Activated naive CD4-positive, alpha-beta T cell treated with anti-CD3 and anti-CD28 coated beads, Interleukin-2, amount 50 U/mL, for 24 hours (primary cell): ENCODE results near the gene CA11.

Experiments used
- H3K27ac Mint-ChIP-seq: one replicate; pipeline ENCODE4 v1.8.0; 2021; ENCODE audit warnings: mild to moderate bottlenecking, mixed read lengths
- H3K27me3 Mint-ChIP-seq: one replicate; pipeline ENCODE4 v1.8.0; 2021; ENCODE audit warnings: mixed read lengths
- H3K36me3 Mint-ChIP-seq: one replicate; pipeline ENCODE4 v1.8.0; 2021; ENCODE audit warnings: mixed read lengths
- H3K4me1 Mint-ChIP-seq: one replicate; pipeline ENCODE4 v1.8.0; 2021; ENCODE audit warnings: mixed read lengths
- H3K4me3 Mint-ChIP-seq: one replicate; pipeline ENCODE4 v1.8.0; 2021; ENCODE audit warnings: mild to moderate bottlenecking, mixed read lengths
- H3K9me3 Mint-ChIP-seq: one replicate; pipeline ENCODE4 v1.8.0; 2021; ENCODE audit warnings: mixed read lengths

The CA11 gene

DNA sequence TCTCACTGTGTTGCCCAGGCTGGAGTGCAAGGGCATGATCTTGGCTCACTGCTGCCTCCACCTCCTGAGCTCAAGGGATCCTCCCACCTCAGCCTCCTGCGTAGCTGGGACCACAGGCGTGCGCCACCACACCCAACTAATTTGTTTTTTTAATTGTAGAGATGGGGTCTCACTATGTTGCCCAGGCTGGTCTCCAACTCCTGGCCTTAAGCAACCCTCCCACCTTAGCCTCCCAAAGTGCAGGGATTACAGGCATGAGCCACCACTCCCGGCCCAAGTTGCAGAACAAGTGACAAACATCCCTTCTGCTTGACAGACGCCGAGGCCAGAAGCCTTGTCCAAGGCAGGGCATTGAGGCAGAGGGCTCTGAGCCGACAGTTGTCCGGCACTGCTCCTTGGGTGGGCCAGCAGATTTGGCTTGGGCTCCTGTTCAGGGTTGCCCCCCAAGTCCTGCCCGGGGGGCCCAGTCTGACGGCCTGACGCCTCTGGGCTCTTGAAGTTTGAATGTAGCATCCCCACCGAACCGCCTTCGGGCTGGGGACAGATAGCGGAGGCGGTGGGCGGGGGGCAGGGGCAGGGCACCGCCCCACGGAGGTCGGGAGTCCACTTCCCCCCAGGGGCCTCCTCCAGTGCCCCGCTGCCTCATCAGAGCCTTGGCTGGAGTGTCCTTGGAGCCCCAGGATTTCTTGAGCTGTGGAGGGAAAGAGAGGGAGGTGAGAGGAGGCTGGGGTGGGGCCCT is 45.1 kb downstream of the CA11 start:
- Mint-ChIP-seq H3K4me1 (no peaks in the 10 kb centered on the region), H3K9me3 (no peaks in the 10 kb centered on the region), H3K27me3 (no peaks in the 10 kb centered on the region)

DNA sequence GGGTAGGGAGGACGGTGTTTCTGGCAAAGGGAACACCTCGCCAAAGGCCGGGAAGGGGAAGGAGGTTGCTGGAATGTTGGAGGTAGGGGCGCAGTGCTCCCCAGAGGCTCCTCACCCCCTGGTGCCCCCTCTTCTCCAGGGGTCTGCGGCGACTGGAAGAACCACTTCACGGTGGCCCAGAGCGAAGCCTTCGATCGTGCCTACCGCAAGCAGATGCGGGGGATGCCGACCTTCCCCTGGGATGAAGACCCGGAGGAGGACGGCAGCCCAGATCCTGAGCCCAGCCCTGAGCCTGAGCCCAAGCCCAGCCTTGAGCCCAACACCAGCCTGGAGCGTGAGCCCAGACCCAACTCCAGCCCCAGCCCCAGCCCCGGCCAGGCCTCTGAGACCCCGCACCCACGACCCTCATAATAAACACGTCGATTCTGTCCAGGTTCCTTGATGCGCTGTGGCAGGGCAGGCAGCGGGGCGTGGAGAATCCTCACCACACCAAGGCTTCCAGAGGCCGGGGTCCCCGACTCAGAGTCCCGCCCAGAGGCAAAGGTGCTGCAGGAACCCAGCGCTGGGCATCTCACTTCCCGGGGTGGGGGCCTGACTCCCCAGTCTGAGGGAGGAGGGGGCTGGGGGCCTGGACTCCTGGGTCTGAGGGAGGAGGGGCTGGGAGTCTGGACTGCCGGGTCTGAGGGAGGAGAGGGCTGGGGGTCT is 46.8 kb downstream of the CA11 start:
- no peak overlapping the region for H3K4me3 Mint-ChIP-seq
- H3K4me1 Mint-ChIP-seq: peaks cover 4% of the 10 kb centered on the region
- no peak overlapping the region for H3K27ac Mint-ChIP-seq
- H3K27me3 Mint-ChIP-seq: no peaks in the 10 kb centered on the region
- H3K9me3 Mint-ChIP-seq: no peaks in the 10 kb centered on the region
- H3K36me3 Mint-ChIP-seq: no peaks in the 10 kb centered on the region

More for the DNA sequence above, 45.1 kb downstream of the CA11 start:
- no peak overlapping the region for H3K4me3 Mint-ChIP-seq
- no peak overlapping the region for H3K27ac Mint-ChIP-seq
- H3K36me3 Mint-ChIP-seq: no peaks in the 10 kb centered on the region

DNA sequence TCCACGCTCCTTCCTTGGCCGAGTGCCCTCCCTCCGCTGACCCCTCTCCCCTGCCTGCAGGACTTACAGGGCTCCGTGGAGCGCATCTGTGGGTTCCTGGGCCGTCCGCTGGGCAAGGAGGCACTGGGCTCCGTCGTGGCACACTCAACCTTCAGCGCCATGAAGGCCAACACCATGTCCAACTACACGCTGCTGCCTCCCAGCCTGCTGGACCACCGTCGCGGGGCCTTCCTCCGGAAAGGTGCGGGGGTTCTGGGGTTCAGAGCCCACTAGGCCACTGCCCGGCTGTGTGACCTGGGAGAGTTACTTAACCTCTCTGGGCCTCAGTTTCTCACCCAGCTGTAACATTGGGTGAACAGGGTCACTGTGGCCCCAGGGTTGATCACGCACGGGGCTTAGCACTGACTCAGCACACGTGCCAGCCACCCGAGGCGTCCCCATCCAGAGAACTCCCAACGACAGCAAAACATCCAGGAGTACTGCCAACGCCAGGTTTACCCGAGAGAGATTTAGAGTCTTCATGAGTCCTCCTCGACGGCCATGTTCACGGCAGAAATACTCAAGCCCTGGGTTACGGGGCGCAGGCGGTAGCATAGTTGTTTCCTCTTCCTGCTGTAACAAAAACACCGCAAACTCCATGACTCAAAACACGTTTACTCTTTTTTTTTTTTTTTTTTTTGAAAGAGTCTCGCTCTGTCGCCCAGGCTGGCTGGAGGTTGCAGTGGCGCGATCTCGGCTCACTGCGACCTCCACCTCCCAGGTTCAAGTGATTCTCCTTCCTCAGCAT is 49.1 kb downstream of the CA11 start:
- peaks cover 4% of the 10 kb centered on the region for H3K4me1 Mint-ChIP-seq
- no peaks in the 10 kb centered on the region for H3K36me3 Mint-ChIP-seq
- H3K27ac Mint-ChIP-seq: peak overlapping the region; percentile 35

DNA sequence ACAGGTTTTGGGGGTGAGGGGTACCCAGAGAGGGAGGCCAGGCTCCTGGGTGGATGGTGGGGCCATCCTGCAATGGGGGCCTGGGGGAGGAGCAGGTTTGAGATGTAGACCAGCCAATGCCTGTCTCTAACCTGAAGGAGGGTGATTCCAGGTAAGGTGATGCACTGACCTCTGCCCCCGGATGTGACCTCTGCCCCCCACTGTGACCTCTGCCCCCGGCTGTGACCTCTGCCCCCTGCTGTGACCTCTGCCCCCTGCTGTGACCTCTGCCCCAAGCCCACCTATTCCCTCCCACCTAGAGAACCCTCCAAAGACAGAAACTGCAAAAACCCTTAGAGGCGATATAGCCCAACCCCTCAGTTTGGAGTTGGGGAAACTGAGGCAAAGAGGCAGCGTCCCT is 49.8 kb downstream of the CA11 start:
- H3K9me3 Mint-ChIP-seq: no peaks in the 10 kb centered on the region
- H3K36me3 Mint-ChIP-seq: no peaks in the 10 kb centered on the region
- H3K4me3 Mint-ChIP-seq: no peak overlapping the region
- peaks cover 4% of the 10 kb centered on the region for H3K4me1 Mint-ChIP-seq
- no peak overlapping the region for H3K27ac Mint-ChIP-seq
- H3K27me3 Mint-ChIP-seq: no peaks in the 10 kb centered on the region

More for the DNA sequence above, 49.1 kb downstream of the CA11 start:
- H3K27me3 Mint-ChIP-seq: no peaks in the 10 kb centered on the region
- H3K4me3 Mint-ChIP-seq: peak overlapping the region; percentile 55
- H3K9me3 Mint-ChIP-seq: no peaks in the 10 kb centered on the region

DNA sequence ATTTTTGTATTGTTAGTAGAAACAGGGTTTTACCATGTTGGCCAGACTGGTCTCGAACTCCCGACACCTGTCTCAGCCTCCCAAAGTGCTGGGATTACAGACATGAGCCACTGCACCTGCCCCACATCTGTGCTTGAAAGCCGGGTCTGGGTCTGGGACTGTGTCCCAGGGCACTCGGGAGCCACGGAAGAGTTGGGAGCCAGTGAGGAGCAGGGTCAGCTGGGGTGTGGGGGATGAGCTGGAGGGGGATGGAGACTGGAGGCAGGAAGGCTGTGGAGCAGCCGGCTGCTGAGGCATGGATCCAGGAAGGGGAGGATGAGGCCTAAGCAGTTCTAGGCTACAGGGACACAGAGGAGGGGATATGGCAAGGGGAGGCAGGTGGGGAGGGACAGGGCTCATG is 50.2 kb downstream of the CA11 start:
- no peak overlapping the region for H3K27ac Mint-ChIP-seq
- H3K27me3 Mint-ChIP-seq: no peaks in the 10 kb centered on the region
- H3K9me3 Mint-ChIP-seq: no peaks in the 10 kb centered on the region
- H3K36me3 Mint-ChIP-seq: no peaks in the 10 kb centered on the region
- peak overlapping the region; percentile 26 for H3K4me3 Mint-ChIP-seq
- peaks cover 4% of the 10 kb centered on the region for H3K4me1 Mint-ChIP-seq

DNA sequence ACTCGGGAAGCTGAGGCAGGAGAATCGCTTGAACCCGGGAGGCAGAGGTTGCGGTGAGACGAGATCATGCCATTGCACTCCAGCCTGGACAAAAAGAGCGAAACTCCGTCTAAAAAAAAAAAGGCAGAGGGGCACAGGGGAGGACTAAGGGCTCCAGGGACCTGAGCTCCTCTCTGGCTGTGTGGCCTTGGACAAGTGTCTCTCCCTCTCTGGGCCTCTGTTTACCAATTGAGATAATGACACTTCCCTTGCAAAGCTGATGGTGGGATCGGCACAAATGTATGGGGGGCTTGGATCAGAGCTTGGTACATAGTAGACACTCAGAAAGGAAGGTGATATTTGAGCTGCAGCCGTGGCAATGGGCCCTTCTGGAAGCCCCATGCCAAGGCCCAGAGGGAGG is 50.8 kb downstream of the CA11 start:
- Mint-ChIP-seq H3K27ac (peak overlapping the region; percentile 57), H3K4me1 (peaks cover 4% of the 10 kb centered on the region), H3K4me3 (peak overlapping the region; percentile 59)

DNA sequence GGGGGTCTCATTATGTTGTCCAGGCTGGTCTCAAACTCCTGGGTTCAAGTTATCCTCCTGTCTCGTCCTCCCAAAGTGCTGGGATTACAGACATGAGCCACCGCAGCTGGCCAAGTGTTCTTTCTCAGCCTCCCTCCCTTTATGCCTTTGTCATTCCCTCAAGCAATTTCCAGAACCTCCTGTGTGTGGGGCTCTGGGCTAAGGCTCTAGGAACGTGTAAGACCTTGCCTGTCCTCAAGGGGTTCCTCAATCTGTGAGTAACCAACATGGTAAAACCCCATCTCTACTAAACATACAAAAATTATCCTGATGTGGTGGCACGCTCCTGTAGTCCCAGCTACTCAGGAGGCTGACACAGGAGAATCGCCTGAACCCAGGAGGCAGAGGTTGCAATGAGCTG is 55.0 kb downstream of the CA11 start:
- Mint-ChIP-seq H3K27me3 (no peaks in the 10 kb centered on the region), H3K36me3 (no peaks in the 10 kb centered on the region), H3K27ac (no peak overlapping the region), H3K4me3 (peak overlapping the region; percentile 4), H3K9me3 (no peaks in the 10 kb centered on the region), H3K4me1 (peaks cover 17% of the 10 kb centered on the region)

More for the DNA sequence above, 50.8 kb downstream of the CA11 start:
- Mint-ChIP-seq H3K9me3 (no peaks in the 10 kb centered on the region), H3K27me3 (no peaks in the 10 kb centered on the region), H3K36me3 (no peaks in the 10 kb centered on the region)

DNA sequence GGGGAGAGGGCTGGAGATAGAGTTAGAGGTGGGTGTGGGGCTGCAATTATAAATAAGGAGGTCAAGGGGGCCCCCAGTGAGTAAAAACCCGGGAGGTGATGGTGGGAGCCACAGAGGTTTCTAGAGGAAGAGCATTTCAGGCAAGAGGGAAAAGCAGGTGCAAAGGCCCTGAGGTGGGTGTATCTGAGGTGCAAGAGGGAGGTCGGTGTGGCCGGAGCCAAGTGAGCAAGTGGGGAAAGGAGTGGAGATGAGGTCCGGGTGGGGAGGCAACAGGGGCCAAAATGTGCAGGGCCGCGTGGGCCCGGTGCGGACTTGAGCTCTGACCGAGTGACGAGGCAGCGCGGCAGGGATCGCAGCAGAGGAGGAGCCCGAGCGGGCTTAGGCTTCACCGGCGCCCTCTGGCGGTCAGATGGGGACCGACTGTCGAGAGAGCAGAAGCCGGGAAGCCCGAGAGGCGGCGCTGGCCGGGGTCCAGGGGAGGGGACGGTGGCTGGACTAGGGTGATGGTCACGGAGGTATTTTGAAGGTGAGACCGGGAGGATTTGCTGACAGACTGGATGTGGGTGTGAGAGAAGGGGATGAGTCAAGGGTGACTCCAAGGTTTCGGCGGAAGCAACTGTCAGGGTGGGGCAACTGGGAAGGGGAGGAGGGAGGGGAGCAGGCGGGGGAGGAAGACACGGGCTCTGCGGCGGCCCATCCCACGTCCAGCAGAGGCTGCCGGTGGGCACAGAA is 57.2 kb downstream of the CA11 start:
- H3K9me3 Mint-ChIP-seq: no peaks in the 10 kb centered on the region
- H3K4me1 Mint-ChIP-seq: peaks cover 16% of the 10 kb centered on the region
- peak overlapping the region; percentile 80 for H3K4me3 Mint-ChIP-seq
- no peaks in the 10 kb centered on the region for H3K27me3 Mint-ChIP-seq
- no peaks in the 10 kb centered on the region for H3K36me3 Mint-ChIP-seq
- H3K27ac Mint-ChIP-seq: no peak overlapping the region
